ENCODE measurements around the gene CCDC149. TPM values are rescaled to one million over a fixed set of nuclear protein-coding genes. Genes with fewer than 3 reads are reported as not detected.

CCDC149 gene
- total and polyA plus RNA-seq, 2 of the 8 experiments (the other 6 are each of a cell fraction or from before 2014, with no cell fraction given): 2.2 to 5.6 TPM

DNA sequence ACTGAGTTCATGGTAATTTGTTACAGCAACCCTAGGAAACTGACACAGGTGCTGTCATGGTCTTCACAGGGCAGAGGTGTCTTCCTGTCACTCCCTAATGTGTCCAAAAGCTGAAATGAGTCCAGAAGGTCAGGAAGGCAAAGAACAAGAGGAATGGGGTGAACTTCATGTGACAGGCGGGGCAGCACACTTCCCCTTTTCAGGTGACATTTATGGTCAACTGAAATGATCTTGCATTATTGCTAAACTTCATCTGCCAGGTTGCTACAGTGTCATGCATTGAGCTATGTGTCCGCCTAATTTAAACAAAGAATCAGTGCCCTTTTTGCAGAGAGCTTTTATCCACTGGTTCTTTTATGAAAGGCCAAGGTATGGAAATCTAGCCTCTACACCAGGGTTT lies 15.9 kb upstream of the CCDC149 start:
- Histone ChIP-seq H3K56ac (replicated peaks; ENCODE audit: insufficient read length, low read depth, low read length) (no peak overlapping the region), H2BK5ac (ENCODE audit: low read depth, low read length) (no peak overlapping the region), H3K79me2 (ENCODE audit: control insufficient read depth in 1 of 2, insufficient read depth in 2 of 2, low read length in 2 of 2) (no peaks in the 10 kb centered on the region), H2BK20ac (ENCODE audit: low read length) (no peak overlapping the region), H2BK12ac (ENCODE audit: low read depth, low read length) (no peak overlapping the region), H3K23me2 (ENCODE audit: low read depth, low read length) (no peaks in the 10 kb centered on the region), H3K4me1 (replicated peaks in 1 of 4; ENCODE audit: control insufficient read depth in 3 of 4, insufficient read depth in 4 of 4, low read length in 3 of 4) (peaks cover 0 to 5% (median 0%) of the 10 kb centered on the region in 4 experiments; a peak in 2 of 7 replicates), H3K27ac (ENCODE audit: low read depth, low read length) (no peak overlapping the region), H3K4ac (replicated peaks; ENCODE audit: insufficient read length, low read depth, low read length) (no peak overlapping the region), H2BK15ac (ENCODE audit: low read length) (no peak overlapping the region), H4K8ac (ENCODE audit: extremely low read depth, insufficient read depth, low read length) (no peak overlapping the region), H2AK5ac (ENCODE audit: low read depth, low read length) (no peak overlapping the region), H2BK120ac (replicated peaks; ENCODE audit: low read depth, low read length) (no peak overlapping the region), H3K18ac (ENCODE audit: extremely low read depth, low read length) (no peak overlapping the region), H3K9me3 (ENCODE audit: insufficient read depth in 2 of 2, low read depth in 1 of 2, low read length in 1 of 2) (peaks cover 3 to 5% of the 10 kb centered on the region in 2 experiments; a peak in 3 of 4 replicates), H3K23ac (ENCODE audit: insufficient read length) (no peak overlapping the region), H3K4me2 (ENCODE audit: insufficient read depth in 1 of 2, low read depth in 2 of 2, low read length in 2 of 2) (no peak overlapping the region), H4K91ac (replicated peaks; ENCODE audit: insufficient read length, low read length) (no peak overlapping the region), H3K36me3 (ENCODE audit: control insufficient read depth in 2 of 4, insufficient read depth in 4 of 4, low read length in 3 of 4) (no peaks in the 10 kb centered on the region), H3K14ac (ENCODE audit: insufficient read length) (no peak overlapping the region), H2AFZ (ENCODE audit: low read length) (no peak overlapping the region), H4K5ac (ENCODE audit: insufficient read length, low read depth, low read length) (no peak overlapping the region), H3K9ac (replicated peaks in 1 of 4; ENCODE audit: extremely low read depth in 1 of 4, low read depth in 3 of 4, low read length in 3 of 4) (no peak overlapping the region), H3K27me3 (replicated peaks in 1 of 4; ENCODE audit: control insufficient read depth in 3 of 4, extremely low read depth in 1 of 4, insufficient read depth in 3 of 4, low read length in 3 of 4) (no peaks in the 10 kb centered on the region), H3K4me3 (ENCODE audit: extremely low read depth in 1 of 4, insufficient read depth in 2 of 4, low read depth in 3 of 4, low read length in 4 of 4) (no peak overlapping the region), H3K79me1 (ENCODE audit: low read depth, low read length) (no peaks in the 10 kb centered on the region), H4K20me1 (replicated peaks in 1 of 2; ENCODE audit: control insufficient read depth in 1 of 2, insufficient read depth in 2 of 2, low read length in 2 of 2) (no peaks in the 10 kb centered on the region)
- CTCF ChIA-PET (ENCODE audit: partially characterized antibody): interaction anchor here (4.7 kb wide), 1 partner anchor 13 kb away, joined by 17 read pairs; no protein-coding TSS in a partner anchor
- FAIRE-seq: no peak
- 86% methylated on average over 2 of the region's 2 CpGs; no CpG with 5 or more reads in 1 of the 2 experiments for WGBS, 2 experiments (ENCODE audit: extremely low coverage in 1 of 2, insufficient coverage in 1 of 2, insufficient read length in 1 of 2, insufficient replicate concordance in 2 of 2, low coverage in 1 of 2, low lambda C conversion rate in 2 of 2, missing lambda C conversion rate in 1 of 2)
- POLR2A ChIA-PET (ENCODE audit: partially characterized antibody): no interaction called here
- DNase-seq (ENCODE audit: low read depth in 1 of 2, low spot score in 2 of 2): no peak
- no peak for TF ChIP-seq HDAC6 (IDR thresholded peaks at IDR 0.05; ENCODE audit: low read depth, low read length)
- no peak for TF ChIP-seq ASH2L (IDR thresholded peaks at IDR 0.05; ENCODE audit: low read length)
- no peak for TF ChIP-seq KDM4A (IDR thresholded peaks at IDR 0.05; ENCODE audit: low read depth, low read length, severe bottlenecking)
- no peak for TF ChIP-seq SIRT6 (IDR thresholded peaks at IDR 0.05; ENCODE audit: low read length)
- TF ChIP-seq, protein P1, sequence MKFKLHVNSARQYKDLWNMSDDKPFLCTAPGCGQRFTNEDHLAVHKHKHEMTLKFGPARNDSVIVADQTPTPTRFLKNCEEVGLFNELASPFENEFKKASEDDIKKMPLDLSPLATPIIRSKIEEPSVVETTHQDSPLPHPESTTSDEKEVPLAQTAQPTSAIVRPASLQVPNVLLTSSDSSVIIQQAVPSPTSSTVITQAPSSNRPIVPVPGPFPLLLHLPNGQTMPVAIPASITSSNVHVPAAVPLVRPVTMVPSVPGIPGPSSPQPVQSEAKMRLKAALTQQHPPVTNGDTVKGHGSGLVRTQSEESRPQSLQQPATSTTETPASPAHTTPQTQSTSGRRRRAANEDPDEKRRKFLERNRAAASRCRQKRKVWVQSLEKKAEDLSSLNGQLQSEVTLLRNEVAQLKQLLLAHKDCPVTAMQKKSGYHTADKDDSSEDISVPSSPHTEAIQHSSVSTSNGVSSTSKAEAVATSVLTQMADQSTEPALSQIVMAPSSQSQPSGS (IDR thresholded peaks at IDR 0.05; ENCODE audit: low read length): no peak
- no peak for TF ChIP-seq TAF7 (optimal IDR thresholded peaks at IDR 0.05; ENCODE audit: borderline replicate concordance, low read depth, low read length)
- TF ChIP-seq EZH2 (IDR thresholded peaks at IDR 0.05; ENCODE audit: low read depth, low read length, severe bottlenecking): no peak
- no peak for TF ChIP-seq SUZ12 (IDR thresholded peaks at IDR 0.05; ENCODE audit: low read length)
- TF ChIP-seq RAD21 (IDR thresholded peaks at IDR 0.05 in 1 of 2, conservative IDR thresholded peaks at IDR 0.05 in 1 of 2; ENCODE audit: low read depth in 2 of 2, low read length in 2 of 2): no peak
- TF ChIP-seq GABPA (IDR thresholded peaks at IDR 0.05; ENCODE audit: borderline replicate concordance, insufficient read depth, low read length): no peak
- no peak for TF ChIP-seq SIX5 (IDR thresholded peaks at IDR 0.05; ENCODE audit: low read depth, low read length)
- TF ChIP-seq MAFK (IDR thresholded peaks at IDR 0.05; ENCODE audit: low read depth, low read length): no peak
- TF ChIP-seq ZNF274 (IDR thresholded peaks at IDR 0.05; ENCODE audit: borderline replicate concordance, extremely low read depth, low read length): no peak
